HL-60 (cell line): ENCODE measurements around the gene HRG.

Source experiments
- DNase-seq, 2 experiments: peaks; one replicate each; pipeline ENCODE4 v3.0.0-alpha.2; 2010 to 2020; ENCODE audit warnings: low read depth in 1 of 2, low spot score in 1 of 2
- H3K27ac ChIP-seq: fragments of 250-450 bp; sonication (Bioruptor Pico); replicated peaks from 2 replicates; pipeline ENCODE4 v1.5.1; 2020; ENCODE audit warnings: mild to moderate bottlenecking, moderate library complexity
- H3K27me3 ChIP-seq: fragments of 250-450 bp; sonication (Bioruptor Pico); 2 replicates; pipeline ENCODE4 v1.5.1; 2021; ENCODE audit warnings: mild to moderate bottlenecking, moderate library complexity; ENCODE audit not compliant: insufficient read depth, poor library complexity, severe bottlenecking
- H3K4me3 ChIP-seq: replicated peaks from 2 replicates; pipeline ENCODE4 v1.5.1; 2011; ENCODE audit warnings: mild to moderate bottlenecking, control low read depth, low read length; ENCODE audit not compliant: insufficient read depth
- CTCF ChIP-seq: IDR thresholded peaks from one replicate; pipeline ENCODE4 v1.5.1; 2011; ENCODE audit warnings: low read length, control low read depth, inconsistent platforms; ENCODE audit not compliant: insufficient read depth
- GABPA ChIP-seq: IDR thresholded peaks from 2 replicates; pipeline ENCODE4 v1.6.1; 2012; ENCODE audit warnings: low read depth
- POLR2AphosphoS5 ChIP-seq: IDR thresholded peaks from 2 replicates; pipeline ENCODE4 v1.6.1; 2012; ENCODE audit warnings: low read depth
- SPI1 ChIP-seq: IDR thresholded peaks from 2 replicates; pipeline ENCODE4 v1.6.1; 2012; ENCODE audit warnings: low read depth, mild to moderate bottlenecking, borderline replicate concordance
- TF ChIP-seq, protein P1 (sequence below): IDR thresholded peaks from 2 replicates; pipeline ENCODE4 v1.6.1; 2012; ENCODE audit warnings: low read depth; ENCODE audit not compliant: insufficient replicate concordance

HRG gene

DNA sequence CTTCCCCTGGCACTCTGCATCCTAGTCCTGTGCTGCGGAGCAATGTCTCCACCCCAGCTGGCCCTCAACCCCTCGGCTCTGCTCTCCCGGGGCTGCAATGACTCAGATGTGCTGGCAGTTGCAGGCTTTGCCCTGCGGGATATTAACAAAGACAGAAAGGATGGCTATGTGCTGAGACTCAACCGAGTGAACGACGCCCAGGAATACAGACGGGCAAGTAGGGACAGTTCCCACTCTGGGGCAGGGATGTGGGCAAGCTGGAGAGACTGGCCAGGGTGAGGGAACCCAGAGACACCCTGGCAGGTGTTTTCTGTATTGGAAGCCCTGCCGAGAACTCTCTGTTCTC lies 25.4 kb upstream of the HRG start:
- Histone ChIP-seq H3K27me3 (peaks cover 14% of the 10 kb centered on the region), H3K4me3 (no peak overlapping the region), H3K27ac (no peak overlapping the region)
- no peak for DNase-seq
- TF ChIP-seq CTCF: no peak
- TF ChIP-seq, protein P1, sequence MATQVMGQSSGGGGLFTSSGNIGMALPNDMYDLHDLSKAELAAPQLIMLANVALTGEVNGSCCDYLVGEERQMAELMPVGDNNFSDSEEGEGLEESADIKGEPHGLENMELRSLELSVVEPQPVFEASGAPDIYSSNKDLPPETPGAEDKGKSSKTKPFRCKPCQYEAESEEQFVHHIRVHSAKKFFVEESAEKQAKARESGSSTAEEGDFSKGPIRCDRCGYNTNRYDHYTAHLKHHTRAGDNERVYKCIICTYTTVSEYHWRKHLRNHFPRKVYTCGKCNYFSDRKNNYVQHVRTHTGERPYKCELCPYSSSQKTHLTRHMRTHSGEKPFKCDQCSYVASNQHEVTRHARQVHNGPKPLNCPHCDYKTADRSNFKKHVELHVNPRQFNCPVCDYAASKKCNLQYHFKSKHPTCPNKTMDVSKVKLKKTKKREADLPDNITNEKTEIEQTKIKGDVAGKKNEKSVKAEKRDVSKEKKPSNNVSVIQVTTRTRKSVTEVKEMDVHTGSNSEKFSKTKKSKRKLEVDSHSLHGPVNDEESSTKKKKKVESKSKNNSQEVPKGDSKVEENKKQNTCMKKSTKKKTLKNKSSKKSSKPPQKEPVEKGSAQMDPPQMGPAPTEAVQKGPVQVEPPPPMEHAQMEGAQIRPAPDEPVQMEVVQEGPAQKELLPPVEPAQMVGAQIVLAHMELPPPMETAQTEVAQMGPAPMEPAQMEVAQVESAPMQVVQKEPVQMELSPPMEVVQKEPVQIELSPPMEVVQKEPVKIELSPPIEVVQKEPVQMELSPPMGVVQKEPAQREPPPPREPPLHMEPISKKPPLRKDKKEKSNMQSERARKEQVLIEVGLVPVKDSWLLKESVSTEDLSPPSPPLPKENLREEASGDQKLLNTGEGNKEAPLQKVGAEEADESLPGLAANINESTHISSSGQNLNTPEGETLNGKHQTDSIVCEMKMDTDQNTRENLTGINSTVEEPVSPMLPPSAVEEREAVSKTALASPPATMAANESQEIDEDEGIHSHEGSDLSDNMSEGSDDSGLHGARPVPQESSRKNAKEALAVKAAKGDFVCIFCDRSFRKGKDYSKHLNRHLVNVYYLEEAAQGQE: no peak
- TF ChIP-seq SPI1: no peak
- TF ChIP-seq POLR2AphosphoS5: no peak
- no peak for TF ChIP-seq GABPA

DNA sequence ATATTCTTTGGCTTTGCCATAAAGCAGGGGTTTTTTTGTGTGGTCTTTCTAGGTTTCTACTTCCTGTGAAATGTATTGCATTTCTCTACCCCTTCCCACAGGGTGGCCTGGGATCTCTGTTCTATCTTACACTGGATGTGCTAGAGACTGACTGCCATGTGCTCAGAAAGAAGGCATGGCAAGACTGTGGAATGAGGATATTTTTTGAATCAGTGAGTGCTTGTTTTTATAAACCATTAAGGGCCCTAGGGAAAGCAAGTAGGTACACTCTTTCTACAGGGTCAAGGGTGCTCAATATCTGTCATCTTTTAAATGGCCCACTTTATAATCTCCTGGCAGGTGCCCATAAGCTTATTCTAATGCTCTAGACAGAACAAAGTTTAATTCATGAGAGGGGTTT lies 24.9 kb upstream of the HRG start:
- no peak for TF ChIP-seq CTCF
- no peak for TF ChIP-seq POLR2AphosphoS5
- no peak for TF ChIP-seq SPI1
- TF ChIP-seq, protein P1: no peak
- no peak for TF ChIP-seq GABPA
- no peak for DNase-seq
- Histone ChIP-seq H3K27ac (no peak overlapping the region), H3K4me3 (no peak overlapping the region), H3K27me3 (peaks cover 14% of the 10 kb centered on the region)

- Histone ChIP-seq H3K27me3 (peaks cover 14% of the 10 kb centered on the region), H3K4me3 (no peak overlapping the region), H3K27ac (no peak overlapping the region)
- no peak for DNase-seq
- TF ChIP-seq SPI1 (no peak), POLR2AphosphoS5 (no peak), CTCF (no peak), GABPA (no peak)
- TF ChIP-seq, protein P1: no peak
Observed at GRCh38 chr3:186642014-186642413, 23.8 kb upstream of the HRG start.
